Glutamatergic neuron (in vitro differentiated cells): ENCODE measurements around the gene C1QTNF12. TPM values are rescaled to one million over a fixed set of nuclear protein-coding genes. Genes with fewer than 3 reads are reported as not detected.

Source experiments
- DNase-seq: peaks from one replicate; pipeline ENCODE4 v3.0.0; 2022
- H3K27ac Mint-ChIP-seq: one replicate; pipeline ENCODE4 v1.8.0; 2020; ENCODE audit warnings: mild to moderate bottlenecking, mixed read lengths, inconsistent platforms; ENCODE audit not compliant: unreplicated experiment
- H3K27me3 Mint-ChIP-seq: one replicate; pipeline ENCODE4 v1.8.0; 2020; ENCODE audit warnings: mild to moderate bottlenecking, moderate library complexity, mixed read lengths, inconsistent platforms; ENCODE audit not compliant: unreplicated experiment
- H3K36me3 Mint-ChIP-seq: one replicate; pipeline ENCODE4 v1.8.0; 2020; ENCODE audit warnings: mild to moderate bottlenecking, mixed read lengths, inconsistent platforms; ENCODE audit not compliant: unreplicated experiment
- H3K4me1 Mint-ChIP-seq: one replicate; pipeline ENCODE4 v1.8.0; 2020; ENCODE audit warnings: mild to moderate bottlenecking, low read depth, mixed read lengths, inconsistent platforms; ENCODE audit not compliant: unreplicated experiment
- H3K4me3 Mint-ChIP-seq: one replicate; pipeline ENCODE4 v1.8.0; 2020; ENCODE audit warnings: mild to moderate bottlenecking, mixed read lengths, inconsistent platforms; ENCODE audit not compliant: unreplicated experiment
- H3K9me3 Mint-ChIP-seq: one replicate; pipeline ENCODE4 v1.8.0; 2020; ENCODE audit warnings: mild to moderate bottlenecking, moderate library complexity, mixed read lengths, inconsistent platforms; ENCODE audit not compliant: unreplicated experiment
- CTCF ChIP-seq: fragments of 200-600 bp; sonication (generic); IDR thresholded peaks from one replicate; pipeline ENCODE4 v1.5.0; 2021; ENCODE audit not compliant: partially characterized antibody, unreplicated experiment
- total RNA-seq: library from RNA; stranded (reverse); fragmentation: NEBNext Ultra II Directional; extraction: Animal tissue kit (Norgen Biotek cat#: 25700); gene quantifications from one replicate; pipeline ENCODE4 v1.2.1, GENCODE V29; 2021; ENCODE audit not compliant: unreplicated experiment

Gene C1QTNF12
- total RNA-seq, 1 donor from 2014 or later = 9.1 TPM

- TF ChIP-seq CTCF = no peak
- H3K27ac Mint-ChIP-seq = peak overlapping the region; percentile 89
- peaks cover 11% of the 10 kb centered on the region for H3K36me3 Mint-ChIP-seq
- peak overlapping the region; percentile 92 for H3K4me3 Mint-ChIP-seq
- peaks cover 13% of the 10 kb centered on the region for H3K4me1 Mint-ChIP-seq
- H3K27me3 Mint-ChIP-seq = peaks cover 16% of the 10 kb centered on the region
- peaks cover 19% of the 10 kb centered on the region for H3K9me3 Mint-ChIP-seq
- no peak for DNase-seq
Measured at GRCh38 chr1:1230656-1231399, 15.7 kb downstream of the C1QTNF12 start.

- H3K4me1 Mint-ChIP-seq = peaks cover 13% of the 10 kb centered on the region
Measured at GRCh38 chr1:1229770-1230169, 16.8 kb downstream of the C1QTNF12 start.

GRCh38 chr1:1228596-1229321, 17.8 kb downstream of the C1QTNF12 start:
- TF ChIP-seq CTCF = no peak
- no peak overlapping the region for H3K27ac Mint-ChIP-seq
- DNase-seq = no peak
- H3K27me3 Mint-ChIP-seq = peaks cover 15% of the 10 kb centered on the region
- H3K36me3 Mint-ChIP-seq = peaks cover 6% of the 10 kb centered on the region
- peaks cover 11% of the 10 kb centered on the region for H3K4me1 Mint-ChIP-seq
- peaks cover 17% of the 10 kb centered on the region for H3K9me3 Mint-ChIP-seq
- H3K4me3 Mint-ChIP-seq = no peak overlapping the region

More at GRCh38 chr1:1229770-1230169, 16.8 kb downstream of the C1QTNF12 start:
- H3K27me3 Mint-ChIP-seq = peaks cover 16% of the 10 kb centered on the region
- no peak overlapping the region for H3K4me3 Mint-ChIP-seq
- peak overlapping the region; percentile 26 for H3K27ac Mint-ChIP-seq
- TF ChIP-seq CTCF = no peak
- no peak for DNase-seq
- H3K36me3 Mint-ChIP-seq = peaks cover 11% of the 10 kb centered on the region
- H3K9me3 Mint-ChIP-seq = peaks cover 19% of the 10 kb centered on the region

- DNase-seq = no peak
- Mint-ChIP-seq H3K4me1 (peaks cover 9% of the 10 kb centered on the region), H3K36me3 (peaks cover under 1% of the 10 kb centered on the region), H3K4me3 (no peak overlapping the region), H3K9me3 (peaks cover 12% of the 10 kb centered on the region), H3K27ac (no peak overlapping the region), H3K27me3 (peaks cover 13% of the 10 kb centered on the region)
- no peak for TF ChIP-seq CTCF
Measured at GRCh38 chr1:1228187-1228586, 18.3 kb downstream of the C1QTNF12 start.

- Mint-ChIP-seq H3K27ac (no peak overlapping the region), H3K4me3 (no peak overlapping the region), H3K27me3 (peaks cover 18% of the 10 kb centered on the region), H3K4me1 (peaks cover 9% of the 10 kb centered on the region), H3K9me3 (peaks cover 12% of the 10 kb centered on the region), H3K36me3 (peaks cover 6% of the 10 kb centered on the region)
- TF ChIP-seq CTCF = no peak
- DNase-seq = no peak
Measured at GRCh38 chr1:1227386-1227785, 19.1 kb downstream of the C1QTNF12 start.
